Myocyte (in vitro differentiated cells): ENCODE results near the gene SYNGR3. TPM values are rescaled to one million over a fixed set of nuclear protein-coding genes. Genes with fewer than 3 reads are reported as not detected.
"Not testable (repeated sequence)": the region's sequence is repeated elsewhere in the genome, so short reads cannot be mapped to it uniquely, and the experiment has no call there.

Experiments used
- DNase-seq: peaks from one replicate; pipeline ENCODE4 v3.0.0-alpha.2; 2012; ENCODE audit warnings: low read depth
- total RNA-seq: library from RNA; depleted of rRNA; stranded (reverse); fragments of >200 nt; gene quantifications from 2 replicates; pipeline ENCODE4 v1.2.3, GENCODE V29; 2014

Gene SYNGR3
- total RNA-seq, 1 donor from 2014 or later: 0.51 TPM

DNA sequence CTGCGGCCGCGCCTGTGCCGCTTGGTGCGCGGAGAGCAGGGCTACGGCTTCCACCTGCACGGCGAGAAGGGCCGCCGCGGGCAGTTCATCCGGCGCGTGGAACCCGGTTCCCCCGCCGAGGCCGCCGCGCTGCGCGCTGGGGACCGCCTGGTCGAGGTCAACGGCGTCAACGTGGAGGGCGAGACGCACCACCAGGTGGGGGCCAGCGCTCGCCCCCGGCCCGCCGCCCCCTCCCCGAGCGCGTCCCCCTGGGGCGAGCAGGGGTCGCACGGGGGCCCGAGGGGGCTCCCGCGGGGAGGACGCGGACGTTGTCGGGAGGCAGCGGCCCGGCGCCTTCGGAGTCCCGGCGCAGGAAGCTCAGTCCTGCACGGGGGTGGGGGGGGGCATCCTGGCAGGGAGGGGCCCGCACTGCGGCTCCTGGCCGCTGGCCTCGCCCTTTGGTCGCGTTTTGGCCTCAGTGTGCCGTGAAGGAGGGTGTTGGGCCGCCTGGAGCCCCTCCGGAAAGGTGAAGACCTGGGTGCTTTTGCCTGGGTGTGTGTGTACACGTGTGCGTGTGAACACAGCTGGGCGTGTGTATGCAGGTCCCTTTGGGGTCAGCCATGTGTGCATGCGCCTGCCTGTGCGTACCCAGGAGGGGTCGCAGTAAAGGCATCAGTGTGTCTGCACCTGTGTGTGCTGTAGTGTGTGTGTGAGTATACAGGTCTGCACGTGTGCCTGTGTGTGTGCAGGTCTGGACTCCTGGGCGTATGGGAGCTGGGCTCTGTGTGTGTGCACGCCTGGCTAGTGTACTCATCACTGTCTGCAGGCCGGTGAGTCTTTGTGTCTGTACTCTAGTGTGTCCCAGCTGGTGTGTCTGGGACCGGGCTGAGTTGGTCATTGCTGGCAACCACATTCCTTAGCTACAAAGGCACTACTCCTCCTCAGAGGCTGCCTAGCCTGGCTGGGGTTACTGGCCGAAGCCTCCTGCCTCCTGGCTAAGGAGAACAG lies 37.5 kb downstream of the SYNGR3 start:
- no peak for DNase-seq

DNA sequence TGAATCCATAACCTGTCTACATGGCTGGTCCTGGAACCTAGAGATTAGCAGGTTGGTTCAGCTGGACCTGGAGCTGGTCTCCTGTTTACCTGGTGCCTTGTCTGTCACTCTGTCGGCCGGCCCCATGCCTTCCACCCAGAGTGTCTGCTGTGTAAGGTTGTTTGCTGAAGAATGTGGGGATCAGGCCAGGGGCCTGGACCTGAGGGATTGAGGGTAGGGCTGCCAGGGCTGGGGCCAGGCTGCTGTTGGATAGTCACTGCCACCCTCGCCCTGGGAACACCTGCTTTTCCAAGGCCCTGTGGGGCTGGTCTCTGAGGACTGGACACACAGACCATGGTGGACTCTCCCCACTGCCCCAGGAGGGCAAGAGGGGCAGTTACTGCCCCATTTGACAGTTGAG lies 38.4 kb downstream of the SYNGR3 start:
- DNase-seq: no peak

DNA sequence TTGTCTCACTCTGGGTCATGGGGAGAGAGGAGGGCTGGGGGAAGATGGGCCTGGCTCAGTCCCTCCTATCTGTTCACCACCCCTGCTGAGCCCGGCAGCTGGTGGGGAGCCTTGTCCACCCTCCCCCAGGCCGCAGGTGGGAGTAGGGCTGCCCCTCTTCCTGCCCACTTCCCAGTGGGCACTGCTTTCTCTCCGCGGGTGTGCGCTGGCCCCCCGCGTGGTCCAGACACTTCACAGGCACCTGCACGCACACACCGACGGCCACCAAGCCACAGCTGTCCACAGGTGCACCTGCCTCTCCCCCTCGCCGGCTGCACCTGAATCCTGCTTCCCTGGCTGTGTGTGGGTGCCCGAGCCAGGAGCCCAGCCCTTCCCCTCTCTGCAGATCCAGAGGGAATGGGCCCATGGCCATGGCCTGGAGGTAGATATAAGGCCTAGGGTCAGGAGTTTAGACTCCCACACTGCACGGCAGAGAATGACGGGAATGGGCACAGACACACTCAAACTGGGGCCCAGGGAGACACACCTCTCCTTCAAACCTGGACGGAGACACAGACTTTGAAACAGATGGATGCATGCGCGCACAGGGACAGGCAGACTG lies 39.0 kb downstream of the SYNGR3 start:
- DNase-seq: no peak

DNA sequence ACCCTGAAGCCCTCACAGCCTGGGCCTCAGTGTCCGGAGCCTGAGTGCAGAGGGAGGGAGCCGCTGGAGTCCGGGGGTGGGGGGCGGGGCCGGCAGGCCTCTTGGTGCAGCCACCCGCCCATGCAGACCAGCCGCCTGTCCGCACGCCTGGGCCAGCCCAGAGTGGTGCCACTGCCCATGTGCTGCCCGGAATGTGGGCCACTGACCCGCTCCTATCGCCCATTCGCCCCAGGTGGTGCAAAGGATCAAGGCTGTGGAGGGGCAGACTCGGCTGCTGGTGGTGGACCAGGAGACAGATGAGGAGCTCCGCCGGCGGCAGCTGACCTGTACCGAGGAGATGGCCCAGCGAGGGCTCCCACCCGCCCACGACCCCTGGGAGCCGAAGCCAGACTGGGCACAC lies 39.6 kb downstream of the SYNGR3 start:
- no peak for DNase-seq

DNA sequence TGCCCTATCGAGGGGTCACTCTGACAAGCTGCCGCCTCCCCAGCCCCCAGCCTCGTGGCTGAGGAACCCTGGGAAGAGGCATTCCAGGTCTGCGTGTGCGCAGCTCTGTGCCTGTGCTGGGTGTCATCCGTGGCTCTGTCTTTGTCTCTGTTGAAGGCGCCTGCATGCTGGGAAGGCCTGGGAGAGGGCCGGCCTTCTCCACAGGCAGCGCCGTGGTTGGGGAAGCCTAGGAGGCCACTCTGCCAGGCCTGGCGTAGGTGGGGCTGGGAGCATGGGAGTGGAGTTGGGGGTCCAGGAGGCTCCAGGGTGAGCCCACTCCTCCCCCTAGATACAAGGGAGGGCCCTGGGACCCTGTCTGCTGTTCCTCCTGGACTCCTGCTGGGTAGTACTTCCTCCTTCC lies 40.3 kb downstream of the SYNGR3 start:
- no peak for DNase-seq

DNA sequence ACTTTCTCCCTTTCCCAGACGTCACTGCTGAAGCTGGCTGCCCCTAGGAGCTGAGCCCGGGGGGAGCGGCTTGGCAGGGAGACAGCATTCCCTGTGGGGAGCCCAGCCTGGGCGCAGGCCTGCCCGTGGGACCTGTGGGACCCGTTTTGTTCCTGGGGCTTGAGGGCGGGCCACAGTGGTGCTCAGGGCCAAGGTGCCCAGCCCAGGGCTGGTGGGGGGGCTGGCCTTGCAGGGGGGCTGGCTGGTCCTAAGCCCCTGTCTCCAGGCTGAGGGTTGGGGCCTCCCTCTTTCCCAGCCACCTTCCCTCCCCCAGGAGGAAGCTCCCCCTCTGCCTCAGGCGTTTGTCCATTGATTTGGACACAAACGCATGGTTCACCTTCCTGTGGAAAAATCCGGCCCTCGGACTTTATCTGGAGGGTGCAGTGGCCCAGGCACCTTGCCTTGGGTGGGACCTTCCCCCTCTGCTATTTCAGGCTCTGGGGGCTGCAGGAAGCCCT lies 41.4 kb downstream of the SYNGR3 start:
- DNase-seq: no peak

DNA sequence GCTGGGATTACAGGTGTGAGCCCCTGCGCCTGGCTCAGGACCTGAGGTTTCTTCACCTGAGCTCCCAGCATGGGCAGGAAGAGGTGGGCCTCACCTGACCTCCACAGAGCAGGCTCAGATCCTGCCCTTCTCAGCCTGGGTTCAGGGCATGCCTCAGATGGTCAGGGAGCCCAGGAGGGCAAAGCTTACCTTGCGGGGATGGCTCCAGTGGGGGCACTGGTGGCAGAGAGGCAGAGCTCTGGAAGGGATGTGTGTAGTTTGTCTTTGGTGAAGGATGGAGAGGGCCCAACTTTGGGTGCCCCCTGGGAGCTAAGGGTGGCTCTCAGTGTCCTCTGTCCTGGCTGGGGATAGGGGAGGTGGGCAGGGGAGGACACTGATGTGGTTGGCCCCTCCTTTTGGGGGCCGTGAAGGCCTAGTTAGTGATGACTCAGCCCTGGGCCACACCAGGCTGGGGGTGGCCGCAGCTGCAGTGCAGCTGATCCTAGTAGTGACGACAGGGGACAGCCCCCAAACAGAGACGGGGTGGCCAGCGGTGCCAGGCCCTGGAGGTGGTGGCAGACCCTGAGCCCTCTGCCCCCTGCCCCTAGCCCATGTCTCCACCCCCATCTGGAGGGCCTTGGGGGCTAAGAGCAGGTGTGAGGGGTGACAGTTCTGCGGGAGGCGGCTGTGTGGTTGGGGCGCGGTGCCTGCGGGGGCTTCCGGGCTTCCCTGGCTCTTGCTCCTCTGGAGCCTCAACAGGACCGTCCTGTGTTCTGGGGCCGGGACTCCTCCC lies 42.7 kb downstream of the SYNGR3 start:
- no peak for DNase-seq

DNA sequence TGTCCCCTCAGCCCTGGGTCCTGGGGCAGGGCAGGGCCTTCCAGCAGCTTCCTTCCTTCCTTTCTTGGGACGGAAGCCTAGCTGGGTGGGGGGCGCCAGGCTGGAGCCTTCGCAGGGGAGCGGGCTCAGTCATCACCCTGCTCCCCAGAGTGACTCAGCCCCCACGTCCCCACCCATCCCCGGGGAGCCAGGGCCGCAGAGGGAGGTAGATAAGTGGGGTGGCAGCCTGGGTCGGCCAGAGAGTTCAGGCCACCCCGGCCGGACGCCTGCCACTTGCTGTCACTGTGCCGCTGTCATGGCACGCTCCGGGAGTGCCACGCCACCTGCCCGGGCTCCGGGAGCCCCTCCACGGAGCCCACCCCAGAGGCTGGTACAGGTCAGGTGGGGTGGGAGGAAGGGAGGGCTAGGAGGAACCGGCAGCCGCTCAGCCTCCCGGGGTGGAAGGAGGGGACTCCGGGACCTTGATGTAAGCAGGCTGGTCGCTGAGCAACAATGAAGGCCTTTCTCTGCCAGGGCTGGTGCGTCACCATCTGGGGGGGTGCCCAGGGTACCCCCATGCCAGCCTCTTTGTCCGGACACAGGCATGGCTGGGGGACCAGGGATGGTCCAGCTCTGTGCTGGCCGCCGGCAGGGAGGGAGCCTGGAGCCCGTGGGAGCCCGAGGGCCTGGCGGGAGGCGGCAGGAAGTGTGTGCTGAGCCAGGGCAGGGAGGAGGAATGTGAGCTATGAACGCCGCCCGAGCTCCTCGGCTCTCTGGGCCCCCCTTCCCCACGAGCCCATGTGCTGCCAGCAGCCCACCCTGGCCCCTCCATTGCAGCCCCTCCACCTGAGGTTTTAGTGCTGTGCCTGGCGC lies 43.5 kb downstream of the SYNGR3 start:
- DNase-seq: peak; percentile 48

DNA sequence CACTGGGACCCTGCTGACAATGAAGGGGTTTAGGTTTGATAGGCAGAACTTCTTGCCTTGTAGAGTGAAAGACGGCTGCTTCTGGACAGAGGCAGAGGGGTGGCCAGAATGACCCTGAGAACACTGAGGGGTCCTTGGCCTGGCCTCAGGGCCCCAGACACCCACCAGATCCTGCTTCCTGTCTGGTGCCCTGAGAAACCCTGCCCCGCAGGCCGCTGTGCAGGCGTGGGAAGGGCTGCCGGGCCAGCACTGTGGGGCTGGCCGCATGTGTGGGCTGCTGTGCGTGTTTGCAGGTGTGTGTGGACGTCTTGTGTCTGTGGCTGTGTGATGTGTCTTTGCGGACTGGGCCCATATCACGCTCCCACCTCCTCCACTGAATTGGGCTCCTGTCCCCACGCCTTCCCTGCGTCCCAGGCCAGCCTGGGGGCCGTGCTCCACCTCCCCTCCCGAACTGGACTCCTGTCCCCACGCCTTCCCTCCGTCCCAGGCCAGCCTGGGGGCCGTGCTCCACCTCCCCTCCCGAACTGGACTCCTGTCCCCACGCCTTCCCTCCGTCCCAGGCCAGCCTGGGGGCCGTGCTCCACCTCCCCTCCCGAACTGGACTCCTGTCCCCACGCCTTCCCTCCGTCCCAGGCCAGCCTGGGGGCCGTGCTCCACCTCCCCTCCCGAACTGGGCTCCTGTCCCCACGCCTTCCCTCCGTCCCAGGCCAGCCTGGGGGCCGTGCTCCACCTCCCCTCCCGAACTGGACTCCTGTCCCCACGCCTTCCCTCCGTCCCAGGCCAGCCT lies 44.3 kb downstream of the SYNGR3 start:
- not testable (repeated sequence) for DNase-seq

DNA sequence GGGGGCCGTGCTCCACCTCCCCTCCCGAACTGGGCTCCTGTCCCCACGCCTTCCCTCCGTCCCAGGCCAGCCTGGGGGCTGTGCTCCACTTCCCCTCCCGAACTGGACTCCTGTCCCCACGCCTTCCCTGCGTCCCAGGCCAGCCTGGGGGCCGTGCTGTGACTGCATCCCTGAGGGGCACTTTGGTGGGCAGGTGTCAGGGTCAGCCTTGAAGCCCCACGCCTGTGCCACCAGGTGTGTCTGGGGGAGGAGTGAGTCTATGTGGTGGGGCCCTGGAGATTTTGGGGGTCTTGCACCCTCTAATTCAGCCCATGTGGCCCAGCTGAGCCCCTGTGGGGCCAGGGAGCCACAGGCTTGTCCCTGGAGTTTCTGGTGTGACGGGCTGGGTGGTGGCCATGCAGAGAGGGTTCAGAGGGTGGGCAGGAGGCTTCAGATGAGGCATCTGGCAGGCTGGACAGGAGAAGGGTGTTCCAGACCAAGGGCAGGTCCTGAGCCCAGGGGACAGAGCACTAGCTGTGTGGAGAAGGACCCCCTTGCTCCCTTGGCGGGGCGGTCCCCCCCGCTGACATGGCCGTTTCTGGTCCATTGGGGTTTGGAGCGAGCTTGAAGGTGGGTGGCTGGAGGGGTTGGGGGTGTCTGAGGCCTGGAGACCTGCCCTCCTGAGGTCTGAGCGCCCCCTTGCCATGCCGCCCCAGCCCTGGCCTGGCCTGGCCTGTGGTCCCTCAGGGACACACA lies 45.1 kb downstream of the SYNGR3 start:
- DNase-seq: no peak

DNA sequence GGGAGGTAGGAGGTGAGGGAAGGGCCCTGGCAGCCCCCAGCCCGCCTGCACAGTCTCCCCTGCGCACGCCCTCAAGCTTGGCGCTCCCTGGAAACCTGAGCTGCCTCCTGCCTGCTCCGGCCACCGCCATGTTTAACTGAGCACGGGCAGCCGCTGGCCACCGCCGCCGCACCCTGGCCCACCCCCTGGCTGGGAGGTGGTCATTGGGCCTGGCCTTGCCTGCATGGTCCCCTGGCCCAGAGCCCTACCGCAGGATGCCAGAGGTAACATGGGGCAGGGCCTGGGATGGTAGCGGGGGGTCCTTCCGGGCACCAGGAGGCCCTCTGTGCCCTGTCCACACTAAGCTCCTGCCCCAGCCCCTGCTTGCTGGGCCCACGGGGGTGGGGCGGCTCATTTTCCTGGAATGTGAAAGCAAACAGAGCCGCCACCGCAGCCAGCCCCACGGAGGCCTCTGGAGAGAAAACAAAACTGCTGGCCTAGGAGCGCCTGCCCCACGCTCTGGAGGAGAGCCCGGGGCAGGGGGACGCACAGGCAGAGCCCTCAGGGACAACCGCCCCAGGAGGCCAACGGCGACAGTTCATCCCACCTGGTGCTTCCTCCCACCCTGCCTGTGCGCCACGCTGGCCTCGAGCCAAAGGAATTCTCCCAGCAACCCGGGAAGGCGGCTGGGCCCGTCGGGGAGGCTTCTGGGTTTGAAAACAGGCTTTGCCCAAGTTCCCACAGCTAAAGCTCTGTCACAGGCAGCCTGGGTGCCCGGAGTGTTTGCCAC lies 45.8 kb downstream of the SYNGR3 start:
- DNase-seq: peak; percentile 78

DNA sequence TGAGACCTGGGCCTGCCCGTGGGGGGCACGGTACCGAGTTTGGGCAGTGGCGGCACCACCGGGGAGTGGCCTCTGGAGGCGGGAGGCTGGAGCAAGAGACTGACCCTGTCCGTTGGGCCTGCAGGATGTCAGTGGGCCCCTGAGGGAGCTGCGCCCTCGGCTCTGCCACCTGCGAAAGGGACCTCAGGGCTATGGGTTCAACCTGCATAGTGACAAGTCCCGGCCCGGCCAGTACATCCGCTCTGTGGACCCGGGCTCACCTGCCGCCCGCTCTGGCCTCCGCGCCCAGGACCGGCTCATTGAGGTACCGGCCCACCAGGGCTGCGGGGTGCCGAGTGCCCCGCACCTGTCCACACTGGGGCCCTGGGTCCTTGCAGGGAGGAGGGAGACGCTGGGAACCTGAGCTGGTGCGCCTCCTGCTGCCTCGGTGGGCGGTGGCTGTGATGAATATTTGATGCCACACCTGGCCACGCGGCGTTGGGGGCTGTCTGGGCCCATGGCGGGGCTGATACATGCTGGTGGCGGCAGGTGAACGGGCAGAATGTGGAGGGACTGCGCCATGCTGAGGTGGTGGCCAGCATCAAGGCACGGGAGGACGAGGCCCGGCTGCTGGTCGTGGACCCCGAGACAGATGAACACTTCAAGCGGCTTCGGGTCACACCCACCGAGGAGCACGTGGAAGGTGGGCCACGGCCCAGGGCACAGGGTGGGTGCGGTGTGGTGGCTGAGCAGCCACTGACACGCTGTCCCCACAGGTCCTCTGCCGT lies 46.6 kb downstream of the SYNGR3 start:
- no peak for DNase-seq

DNA sequence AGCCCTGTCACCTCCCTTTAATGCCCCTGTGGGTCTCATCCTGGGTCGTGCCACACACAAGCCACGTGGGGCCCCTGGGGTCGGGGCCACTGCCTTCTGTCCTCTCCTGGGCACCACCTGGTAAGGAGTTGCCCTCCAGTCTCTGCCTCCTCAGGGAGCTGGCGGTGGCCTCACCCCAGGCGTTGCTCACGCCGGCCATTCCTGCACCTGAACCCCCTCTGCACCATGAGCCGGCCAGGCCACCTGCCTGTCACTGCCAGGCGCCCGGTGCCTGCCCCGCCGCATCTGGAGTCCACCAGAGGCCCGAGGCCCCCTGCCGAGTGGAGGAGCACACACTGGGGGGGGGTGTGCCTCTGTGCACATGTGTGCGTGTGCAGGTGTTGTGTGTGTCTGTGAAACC lies 47.3 kb downstream of the SYNGR3 start:
- DNase-seq: no peak

DNA sequence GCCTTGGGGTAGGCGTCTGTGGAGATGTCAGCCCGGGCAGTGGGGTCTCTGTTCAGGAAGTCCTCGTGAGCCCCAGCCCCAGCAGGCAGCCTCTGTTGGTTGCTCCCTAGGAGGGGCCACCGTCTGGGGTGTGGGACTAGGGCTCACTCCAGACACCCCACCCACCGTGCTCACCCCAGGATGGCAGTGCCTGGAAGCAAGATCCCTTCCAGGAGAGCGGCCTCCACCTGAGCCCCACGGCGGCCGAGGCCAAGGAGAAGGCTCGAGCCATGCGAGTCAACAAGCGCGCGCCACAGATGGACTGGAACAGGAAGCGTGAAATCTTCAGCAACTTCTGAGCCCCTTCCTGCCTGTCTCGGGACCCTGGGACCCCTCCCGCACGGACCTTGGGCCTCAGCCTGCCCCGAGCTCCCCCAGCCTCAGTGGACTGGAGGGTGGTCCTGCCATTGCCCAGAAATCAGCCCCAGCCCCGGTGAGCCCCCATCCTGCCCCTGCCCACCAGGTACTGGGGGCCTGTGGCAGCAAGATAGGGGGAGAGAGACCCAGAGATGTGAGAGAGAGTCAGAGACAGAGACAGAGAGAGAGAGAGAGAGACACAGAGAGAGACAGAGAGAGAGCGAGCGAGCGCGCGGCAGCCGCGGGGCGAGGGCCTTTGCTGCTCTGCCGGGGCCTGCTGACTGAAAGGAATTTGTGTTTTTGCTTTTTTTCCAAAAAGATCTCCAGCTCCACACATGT lies 48.0 kb downstream of the SYNGR3 start:
- DNase-seq: no peak

DNA sequence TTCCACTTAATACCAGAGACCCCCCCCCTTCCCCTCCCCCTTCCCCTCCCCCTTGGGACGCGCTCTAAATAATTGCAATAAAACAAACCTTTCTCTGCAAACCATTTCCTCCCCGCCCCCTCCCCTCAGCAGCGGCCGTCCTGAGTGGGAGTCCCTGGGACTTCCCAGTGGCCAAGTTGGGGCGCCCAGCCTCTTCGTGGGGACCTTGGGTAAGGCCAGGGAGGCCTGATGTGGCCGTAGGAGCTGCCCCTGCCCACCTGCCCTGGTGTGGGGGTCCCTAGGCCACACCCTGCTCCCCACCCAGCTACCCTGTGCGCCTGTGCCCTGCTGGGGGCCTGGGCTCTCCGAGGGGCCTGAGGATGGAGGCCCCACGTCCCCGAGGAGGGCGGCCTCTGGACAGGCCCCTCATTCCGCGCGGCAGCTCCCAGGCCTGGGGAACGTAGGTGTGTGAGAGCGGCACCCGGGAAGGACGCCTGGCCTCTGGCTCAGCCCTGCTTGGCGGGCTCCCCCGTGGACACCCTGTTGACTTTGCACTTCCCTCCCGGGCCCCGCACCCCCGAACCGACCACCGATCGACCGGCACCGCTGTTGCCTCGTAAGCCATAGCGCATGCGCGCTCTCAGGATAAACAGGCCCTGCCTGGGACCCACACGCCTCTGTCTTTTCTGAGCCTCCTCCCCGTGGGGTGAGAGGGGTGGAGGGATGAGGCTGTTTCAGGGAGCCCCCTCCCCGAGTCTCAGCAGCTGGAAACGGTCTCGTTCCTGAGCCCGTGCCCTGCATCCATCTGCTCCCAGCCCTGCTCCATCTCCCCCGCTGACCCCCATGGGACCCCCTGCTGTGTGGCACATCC lies 48.8 kb downstream of the SYNGR3 start:
- no peak for DNase-seq
